K562 (cell line): Measurements from ENCODE around the gene SCUBE1. TPM values are rescaled to one million over a fixed set of nuclear protein-coding genes. Genes with fewer than 3 reads are reported as not detected.

Experiments
- ATAC-seq: fragments of 200-7000 bp; cut with Tn5 transposase; 3 replicates; pipeline ENCODE4 v1.9.1; 2020; ENCODE audit warnings: moderate library complexity
- BruUV-seq: library from RNA; stranded (reverse); fragments of 400-500 nt; replicated peaks from 2 replicates; lab custom pipeline; 2021; lab: Mats Ljungman, UMichigan
- CTCF ChIA-PET: fragments of 300-600 bp; formaldehyde crosslinking; extraction: SDS; loops from one replicate; lab custom pipeline; 2021; ENCODE audit warnings: low intra/inter-chr PET ratio; lab: Yijun Ruan, JAX
- POLR2A ChIA-PET: fragments of 300-600, 350-650 bp; sonication (Branson Sonifier 250); formaldehyde crosslinking; extraction: SDS; loops from one replicate; lab custom pipeline; 2021; ENCODE audit warnings: antibody characterized with exemption, inconsistent platforms; lab: Yijun Ruan, JAX
- DNase-seq, 4 experiments: peaks; one replicate each; pipeline versions ENCODE4 v3.0.0 to v3.0.0-alpha.2; 2011 to 2018; ENCODE audit warnings: low spot score in 3 of 4, mixed read lengths in 3 of 4; ENCODE audit errors: extremely low read depth in 1 of 4
- FAIRE-seq: peaks from 2 replicates; lab custom pipeline; 2011; peaks lifted over from hg19 to GRCh38; lab: Jason Lieb, UNC
- H2AFZ ChIP-seq: 2 replicates; pipeline ENCODE4 v1.6.0; 2011; ENCODE audit warnings: low read depth, low read length, control low read depth, inconsistent platforms
- H3K27ac ChIP-seq: fragments of 200-600 bp; 3 replicates; pipeline ENCODE4 v1.8.0; 2011; ENCODE audit warnings: low read depth, mild to moderate bottlenecking, control low read depth, inconsistent platforms, low read length, moderate library complexity, mixed read lengths; ENCODE audit errors: extremely low read depth
- H3K27me3 ChIP-seq, 2 experiments: fragments of 300-600 bp in 1 of 2; 2 replicates in 1 of 2; 3 replicates in 1 of 2; pipeline versions ENCODE4 v1.6.0 to v1.8.0; 2011; ENCODE audit warnings: inconsistent platforms in 2 of 2, low read length in 2 of 2, mild to moderate bottlenecking in 1 of 2, mixed read lengths in 1 of 2, moderate library complexity in 1 of 2; ENCODE audit not compliant: control insufficient read depth in 2 of 2, insufficient read depth in 2 of 2
- H3K36me3 ChIP-seq: fragments of 300-600 bp; 3 replicates; pipeline ENCODE4 v1.8.0; 2011; ENCODE audit warnings: mild to moderate bottlenecking, low read length, inconsistent platforms; ENCODE audit not compliant: control insufficient read depth, insufficient read depth
- H3K4me1 ChIP-seq, 2 experiments: fragments of 200-600 bp in 1 of 2; replicated peaks in 1 of 2; 2 replicates in 1 of 2; 3 replicates in 1 of 2; pipeline versions ENCODE4 v1.5.1 to v1.8.0; 2011; ENCODE audit warnings: inconsistent platforms in 2 of 2, low read length in 2 of 2, mild to moderate bottlenecking in 1 of 2, mixed read lengths in 1 of 2, moderate library complexity in 1 of 2; ENCODE audit not compliant: control insufficient read depth in 2 of 2, insufficient read depth in 2 of 2
- H3K4me2 ChIP-seq: 2 replicates; pipeline ENCODE4 v1.6.1; 2011; ENCODE audit warnings: low read length, control low read depth, inconsistent platforms, mixed read lengths; ENCODE audit not compliant: insufficient read depth
- H3K4me3 ChIP-seq: fragments of 200-600 bp; sonication (generic), shearing (Covaris generic); 2 replicates; pipeline ENCODE4 v1.5.1; 2016; ENCODE audit warnings: control low read depth, inconsistent platforms
- H3K79me2 ChIP-seq: fragments of 200-600 bp; 3 replicates; pipeline ENCODE4 v1.8.0; 2011; ENCODE audit warnings: low read length, inconsistent platforms; ENCODE audit not compliant: control insufficient read depth, insufficient read depth
- H3K9ac ChIP-seq, 2 experiments: 2 replicates each; pipeline versions ENCODE4 v1.6.0 to v1.6.1; 2011; ENCODE audit warnings: low read depth in 2 of 2, low read length in 2 of 2, control low read depth in 1 of 2, inconsistent platforms in 1 of 2, mild to moderate bottlenecking in 1 of 2, mixed read lengths in 1 of 2; ENCODE audit not compliant: insufficient read depth in 1 of 2
- H3K9me1 ChIP-seq: one replicate; pipeline ENCODE4 v1.6.0; 2011; ENCODE audit warnings: inconsistent platforms, mild to moderate bottlenecking, low read length, moderate library complexity; ENCODE audit not compliant: control insufficient read depth, insufficient read depth
- H3K9me3 ChIP-seq: replicated peaks from 2 replicates; pipeline ENCODE4 v1.5.1; 2011; ENCODE audit warnings: low read depth, low read length, inconsistent platforms; ENCODE audit not compliant: control insufficient read depth, insufficient read depth
- H4K20me1 ChIP-seq: replicated peaks from 2 replicates; pipeline ENCODE4 v1.6.1; 2011; ENCODE audit warnings: low read length, inconsistent platforms, mixed read lengths; ENCODE audit not compliant: control insufficient read depth, insufficient read depth
- FUS ChIP-seq: fragments of 200-400 bp; formaldehyde crosslinking; optimal IDR thresholded peaks from 2 replicates; pipeline ENCODE3; 2017; ENCODE audit warnings: low read depth, low read length
- NFIC ChIP-seq: fragments of 450-650 bp; IDR thresholded peaks from 2 replicates; pipeline ENCODE4 v1.6.1; 2017; ENCODE audit warnings: mild to moderate bottlenecking, inconsistent platforms
- ZNF263 ChIP-seq: sonication (generic); formaldehyde crosslinking; IDR thresholded peaks from 2 replicates; pipeline ENCODE4 v1.8.0; 2022; ENCODE audit warnings: mild to moderate bottlenecking, missing genetic modification reagents, borderline replicate concordance
- WGBS: fragments of 100-300 bp; shearing (Covaris generic); methylation state at CpG from one replicate; pipeline ENCODE4 v1.1.6; 2016; ENCODE audit warnings: low coverage, mixed read lengths; ENCODE audit not compliant: insufficient coverage; ENCODE audit errors: missing lambda C conversion rate; 5-methylcytosine and 5-hydroxymethylcytosine counted together
- in situ Hi-C: fragments of 300-500 bp; cut with MboI; formaldehyde crosslinking; loops from 4 replicates; pipeline ENCODE4 v1.15.0; 2018; ENCODE audit warnings: inconsistent platforms, mixed read lengths
- intact Hi-C: fragments of 100-400 bp; cut with micrococcal nuclease; formaldehyde crosslinking; loops from 2 replicates; pipeline ENCODE4 v1.14.2; 2022
- polyA plus RNA-seq, 8 experiments: library from polyadenylated mRNA; depleted of rRNA in 4 of 8; stranded (reverse) in 5 of 8; unstranded in 3 of 8; fragments of >200 nt; fragmentation: Nextera tagmentation in 2 of 8; fragmentation: Illumina TruSeq in 1 of 8; extraction: Ambion mirVana in 2 of 8; extraction: Trizol in 1 of 8; gene quantifications; 2 replicates each; pipeline versions ENCODE4 v1.2.1 to v1.2.3, GENCODE V29; 2011 to 2014; ENCODE audit warnings: inconsistent platforms in 1 of 8, missing spikeins in 1 of 8
- total RNA-seq, 7 experiments: library from RNA; depleted of rRNA in 6 of 7; stranded (reverse); fragments of >200 nt in 6 of 7; fragmentation: Illumina TruSeq in 2 of 7; extraction: Trizol in 2 of 7; gene quantifications; 2 replicates each; pipeline versions ENCODE4 v1.2.1 to v1.2.3, GENCODE V29; 2011 to 2021; ENCODE audit warnings: low replicate concordance in 1 of 7

Gene SCUBE1
- total and polyA plus RNA-seq, 9 of the 15 experiments (the other 6 are each of a cell fraction or from before 2014, with no cell fraction given) = 0.03 to 0.47 (median 0.29) TPM; not detected in 6

- BruUV-seq = no TSS peak
- peaks cover 21% of the 10 kb centered on the region for H4K20me1 ChIP-seq
- no peak for ATAC-seq
- no peaks in the 10 kb centered on the region for H3K9me1 ChIP-seq
- H3K4me1 ChIP-seq = peaks cover 6 to 8% of the 10 kb centered on the region in 2 experiments
- no peak for FAIRE-seq
- H3K4me2 ChIP-seq = no peak overlapping the region
- no peaks in the 10 kb centered on the region for H3K79me2 ChIP-seq
- in situ Hi-C loops (no loop called here), intact Hi-C loops (no loop called here)
- ChIA-PET CTCF (no interaction called here), POLR2A (no interaction called here)
- H2AFZ ChIP-seq = no peak overlapping the region
- H3K36me3 ChIP-seq = no peaks in the 10 kb centered on the region
- no peak for DNase-seq
- H3K4me3 ChIP-seq = no peak overlapping the region
- no peaks in the 10 kb centered on the region for H3K9me3 ChIP-seq
- no peak overlapping the region for H3K27ac ChIP-seq
- TF ChIP-seq FUS (no peak), NFIC (peak; percentile 16; the same call in 1 of the 2 replicates)
- peaks cover 24 to 73% of the 10 kb centered on the region in 2 experiments; a peak in 4 of 5 replicates for H3K27me3 ChIP-seq
- WGBS = 3% methylated on average over 14 of the region's 16 CpGs
- H3K9ac ChIP-seq = no peak overlapping the region
Observed at GRCh38 chr22:43269246-43269645, 73.9 kb downstream of the SCUBE1 start.

GRCh38 chr22:43267981-43268660, 75.1 kb downstream of the SCUBE1 start:
- no peak overlapping the region for H3K27ac ChIP-seq
- TF ChIP-seq ZNF263 = no peak
- no peak overlapping the region for H3K9ac ChIP-seq
- no TSS peak for BruUV-seq
- H3K4me1 ChIP-seq = peaks cover 15 to 20% of the 10 kb centered on the region in 2 experiments
- no peak for DNase-seq
- no peaks in the 10 kb centered on the region for H3K9me1 ChIP-seq
- H2AFZ ChIP-seq = no peak overlapping the region
- peaks cover 29% of the 10 kb centered on the region for H4K20me1 ChIP-seq
- H3K4me2 ChIP-seq = no peak overlapping the region
- no peaks in the 10 kb centered on the region for H3K9me3 ChIP-seq
- peaks cover 24 to 73% of the 10 kb centered on the region in 2 experiments; a peak in 4 of 5 replicates for H3K27me3 ChIP-seq
- 8% methylated on average over 13 of the region's 13 CpGs for WGBS
- no peaks in the 10 kb centered on the region for H3K36me3 ChIP-seq
- no peak overlapping the region for H3K4me3 ChIP-seq
- in situ Hi-C loops = no loop called here
- CTCF ChIA-PET = no interaction called here
- ATAC-seq = no peak
- POLR2A ChIA-PET = interaction anchor here (0.5 kb wide), 1 partner anchor 75 kb away, joined by 3 read pairs; the partner anchor contains the start of gene SCUBE1
- intact Hi-C loops = no loop called here
- H3K79me2 ChIP-seq = no peaks in the 10 kb centered on the region
- no peak for FAIRE-seq
